PC-9 (cell line): ENCODE data around the gene DBH.

Experiments
- EZH2 ChIP-seq: fragments of 200-600 bp; sonication (generic); IDR thresholded peaks from 2 replicates; pipeline ENCODE4 v1.8.0; 2017; ENCODE audit warnings: antibody characterized with exemption, low read depth
- TF ChIP-seq, protein P1 (sequence below): fragments of 200-600 bp; sonication (generic); conservative IDR thresholded peaks from 2 replicates; pipeline ENCODE4 v1.6.1; 2017; ENCODE audit warnings: mixed run types, antibody characterized with exemption, mild to moderate bottlenecking, moderate library complexity

DNA sequence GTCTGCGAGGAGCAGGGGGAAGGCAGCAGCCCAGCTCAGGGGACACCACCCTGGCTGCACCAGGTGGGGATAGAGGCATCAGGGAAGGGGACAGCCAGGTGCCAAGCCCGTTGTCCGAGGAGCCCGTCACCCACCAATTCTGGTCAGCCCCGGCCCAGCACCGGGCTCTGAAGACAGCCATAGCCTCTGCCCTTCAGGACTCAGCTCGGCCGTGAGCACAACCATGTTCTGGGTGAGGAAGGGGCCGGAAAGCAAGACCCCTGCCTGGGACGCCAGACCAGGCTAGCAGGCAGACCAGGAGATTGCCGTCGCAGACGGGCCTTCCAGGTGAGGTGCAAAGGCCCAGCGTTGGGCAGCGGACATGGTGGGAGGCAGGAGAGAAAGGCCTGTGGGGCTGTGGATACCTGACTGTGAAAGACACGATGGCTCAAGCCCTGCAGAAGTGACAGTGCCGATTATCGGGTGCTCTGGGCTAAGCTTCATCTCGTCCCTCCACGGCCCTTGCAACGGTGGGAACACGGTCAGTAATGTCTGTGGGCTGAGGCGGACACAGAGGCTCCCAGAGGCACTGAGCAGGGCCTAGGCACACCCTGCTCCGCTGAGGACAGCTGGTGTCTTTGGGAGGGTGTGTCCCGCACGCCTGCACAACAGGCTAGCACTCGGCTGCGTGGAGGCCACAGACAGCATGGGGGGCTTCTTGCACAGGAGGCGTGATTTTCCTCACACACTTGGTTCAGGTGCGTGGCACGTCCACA lies 36.5 kb downstream of the DBH start:
- TF ChIP-seq, protein P1, sequence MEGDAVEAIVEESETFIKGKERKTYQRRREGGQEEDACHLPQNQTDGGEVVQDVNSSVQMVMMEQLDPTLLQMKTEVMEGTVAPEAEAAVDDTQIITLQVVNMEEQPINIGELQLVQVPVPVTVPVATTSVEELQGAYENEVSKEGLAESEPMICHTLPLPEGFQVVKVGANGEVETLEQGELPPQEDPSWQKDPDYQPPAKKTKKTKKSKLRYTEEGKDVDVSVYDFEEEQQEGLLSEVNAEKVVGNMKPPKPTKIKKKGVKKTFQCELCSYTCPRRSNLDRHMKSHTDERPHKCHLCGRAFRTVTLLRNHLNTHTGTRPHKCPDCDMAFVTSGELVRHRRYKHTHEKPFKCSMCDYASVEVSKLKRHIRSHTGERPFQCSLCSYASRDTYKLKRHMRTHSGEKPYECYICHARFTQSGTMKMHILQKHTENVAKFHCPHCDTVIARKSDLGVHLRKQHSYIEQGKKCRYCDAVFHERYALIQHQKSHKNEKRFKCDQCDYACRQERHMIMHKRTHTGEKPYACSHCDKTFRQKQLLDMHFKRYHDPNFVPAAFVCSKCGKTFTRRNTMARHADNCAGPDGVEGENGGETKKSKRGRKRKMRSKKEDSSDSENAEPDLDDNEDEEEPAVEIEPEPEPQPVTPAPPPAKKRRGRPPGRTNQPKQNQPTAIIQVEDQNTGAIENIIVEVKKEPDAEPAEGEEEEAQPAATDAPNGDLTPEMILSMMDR = no peak
- no peak for TF ChIP-seq EZH2
